Endometrial microvascular endothelial cells (primary cell): ENCODE data around the gene ARHGAP29. TPM values are rescaled to one million over a fixed set of nuclear protein-coding genes. Genes with fewer than 3 reads are reported as not detected.
"Not testable (repeated sequence)": the region's sequence is repeated elsewhere in the genome, so short reads cannot be mapped to it uniquely, and the experiment has no call there.

ENCODE experiments used
- in situ Hi-C: cut with HindIII; loops from 2 replicates; pipeline ENCODE4 v1.10.0; 2017; ENCODE audit warnings: low sequenced_read_pairs, low pct_unique_long_range_greater_than_20kb; ENCODE audit errors: inconsistent ontology term
- total RNA-seq: library from RNA; depleted of rRNA; stranded (reverse); fragments of >200 nt; gene quantifications from one replicate; pipeline ENCODE4 v1.2.3, GENCODE V29; 2015; ENCODE audit errors: inconsistent ontology term

ARHGAP29 gene
- total RNA-seq, 1 donor from 2014 or later: 139 TPM

DNA sequence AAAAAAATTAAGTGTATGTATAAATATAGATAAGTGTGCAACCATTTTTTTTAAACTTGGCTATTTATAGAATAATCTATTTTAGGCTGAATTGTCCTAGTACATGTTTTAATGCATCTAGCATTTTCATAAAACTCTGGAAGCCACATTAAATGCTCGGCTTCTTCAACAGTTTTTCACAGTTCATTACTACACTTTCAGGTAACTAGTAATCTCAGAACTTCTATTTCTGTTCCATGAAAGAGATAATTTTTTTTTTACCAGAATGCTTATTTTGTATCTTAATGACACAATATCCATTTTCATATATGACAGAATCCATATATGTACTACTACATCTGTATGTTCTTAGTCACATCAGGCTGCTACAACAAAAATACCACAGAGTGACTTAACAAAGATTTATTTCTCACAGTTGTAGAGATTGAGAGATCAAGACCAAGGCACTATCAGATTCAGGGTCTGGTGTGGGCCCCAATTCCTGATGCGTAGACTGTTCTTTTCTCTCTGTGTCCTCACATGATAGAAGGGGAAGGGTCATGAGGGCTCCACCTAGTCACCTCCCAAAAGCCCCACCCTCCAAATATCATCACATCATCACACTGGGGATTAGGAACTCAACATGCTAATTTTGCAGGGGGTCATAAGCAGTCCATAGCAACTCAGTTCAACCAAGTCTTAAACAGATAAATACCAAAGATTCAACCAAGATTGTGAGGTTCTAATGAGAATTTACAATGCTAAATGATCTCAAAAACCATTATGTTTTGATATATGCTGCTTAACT, 43.1 kb downstream of the ARHGAP29 start:
- in situ Hi-C loops: no loop called here

- in situ Hi-C loops: no loop called here
Measured at GRCh38 chr1:94193128-94193527, 44.3 kb downstream of the ARHGAP29 start.

- in situ Hi-C loops: no loop called here
Measured at GRCh38 chr1:94191216-94191615, 46.2 kb downstream of the ARHGAP29 start.

DNA sequence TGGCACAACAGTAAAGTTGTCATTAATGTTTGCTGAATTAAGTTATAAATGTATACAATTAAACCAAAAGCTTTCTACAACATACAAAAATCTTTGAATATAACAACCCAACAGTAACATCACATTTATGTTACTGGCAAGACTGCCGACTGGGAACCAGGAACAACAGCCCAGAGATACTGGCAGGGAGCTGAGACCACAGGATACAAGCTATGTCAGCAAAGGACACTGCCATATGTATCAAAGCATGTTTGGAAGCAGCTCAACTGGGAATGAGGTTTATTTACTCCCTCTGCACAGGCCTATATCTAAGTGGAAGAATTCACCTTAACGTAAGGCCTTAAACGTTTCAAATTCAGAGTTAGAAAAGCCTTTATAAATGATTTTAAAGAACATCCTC, 50.4 kb downstream of the ARHGAP29 start:
- in situ Hi-C loops: no loop called here

GRCh38 chr1:94183197-94183815, 54.1 kb downstream of the ARHGAP29 start:
- in situ Hi-C loops: no loop called here

DNA sequence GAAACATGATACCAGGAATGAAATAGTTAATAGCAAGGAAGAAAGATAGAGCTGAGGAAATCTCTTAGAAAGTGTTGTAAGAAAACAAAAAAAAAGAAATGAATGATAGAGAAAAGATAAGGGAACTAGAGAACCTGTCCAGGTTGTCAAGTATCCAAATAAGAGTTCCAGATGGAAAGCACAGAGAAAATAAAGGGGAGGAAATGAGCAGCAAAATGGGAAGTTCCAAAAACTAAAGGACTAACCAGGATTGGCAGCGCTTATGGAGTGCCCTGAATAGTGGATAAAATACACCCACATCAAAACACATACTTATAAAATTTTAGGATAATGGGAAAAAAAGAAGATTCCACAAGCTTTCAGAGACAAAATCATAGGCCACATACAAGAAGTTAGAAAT, 55.2 kb downstream of the ARHGAP29 start:
- in situ Hi-C loops: no loop called here

DNA sequence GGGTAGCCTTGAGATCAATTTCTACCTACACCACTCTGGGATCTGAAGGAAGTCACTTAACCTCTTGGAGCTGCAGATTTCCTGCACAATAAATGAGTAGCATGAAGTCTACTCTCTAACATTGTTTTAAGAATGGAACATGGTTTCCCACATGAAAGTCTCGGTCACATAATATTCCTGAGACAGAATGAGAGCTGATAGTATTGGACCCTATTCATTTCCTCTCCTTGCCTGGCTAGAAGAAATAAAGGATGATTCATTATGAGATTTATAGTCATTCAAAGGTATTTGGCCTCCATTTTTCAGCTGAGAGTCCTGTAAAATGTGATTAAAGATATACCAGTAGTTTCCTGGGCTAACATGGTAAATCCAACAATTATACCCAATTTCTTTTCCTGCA, 56.7 kb downstream of the ARHGAP29 start:
- in situ Hi-C loops: no loop called here

GRCh38 chr1:94178901-94179300, 58.5 kb downstream of the ARHGAP29 start:
- in situ Hi-C loops: no loop called here

DNA sequence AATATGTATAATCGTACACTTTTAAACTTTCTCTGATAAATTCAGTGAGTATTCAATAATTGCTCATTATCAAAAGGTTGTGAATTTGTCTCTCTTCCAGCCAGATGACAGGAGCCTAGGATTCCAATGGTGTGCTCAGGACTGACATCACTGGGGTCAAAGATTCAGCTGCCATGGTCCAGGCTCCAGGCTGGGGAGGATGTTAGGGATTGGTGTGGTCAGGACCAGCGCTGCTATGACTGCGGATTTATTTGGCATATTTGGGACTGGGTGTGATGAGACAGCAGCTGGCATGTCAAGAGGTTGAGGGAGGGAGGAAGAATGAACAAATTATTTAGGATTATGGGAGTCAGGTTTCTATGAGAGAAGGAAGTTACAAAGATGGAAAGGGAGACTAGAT, 68.3 kb downstream of the ARHGAP29 start:
- in situ Hi-C loops: no loop called here

- in situ Hi-C loops: no loop called here
Measured at GRCh38 chr1:94165843-94166242, 71.5 kb downstream of the ARHGAP29 start.

DNA sequence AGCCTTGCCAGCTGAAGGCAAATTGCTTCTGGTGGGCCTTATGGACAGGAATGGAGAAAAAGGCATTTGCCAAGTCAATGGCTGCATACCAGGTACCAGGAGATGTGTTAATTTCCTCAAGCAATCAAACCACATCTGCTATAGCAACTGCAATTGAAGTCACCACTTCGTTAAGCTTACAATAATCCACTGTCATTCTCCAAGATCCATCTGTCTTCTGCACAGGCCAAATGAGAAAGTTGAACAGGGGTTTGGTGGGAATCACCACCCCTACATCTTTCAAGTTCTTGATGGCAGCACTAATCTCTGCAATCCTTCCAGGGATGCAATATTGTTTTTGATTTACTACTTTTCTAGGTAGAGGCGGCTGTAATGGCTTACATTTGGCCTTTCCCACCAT, 72.5 kb downstream of the ARHGAP29 start:
- in situ Hi-C loops: not testable (repeated sequence)

- in situ Hi-C loops: not testable (repeated sequence)
Measured at GRCh38 chr1:94164121-94164520, 73.3 kb downstream of the ARHGAP29 start.

DNA sequence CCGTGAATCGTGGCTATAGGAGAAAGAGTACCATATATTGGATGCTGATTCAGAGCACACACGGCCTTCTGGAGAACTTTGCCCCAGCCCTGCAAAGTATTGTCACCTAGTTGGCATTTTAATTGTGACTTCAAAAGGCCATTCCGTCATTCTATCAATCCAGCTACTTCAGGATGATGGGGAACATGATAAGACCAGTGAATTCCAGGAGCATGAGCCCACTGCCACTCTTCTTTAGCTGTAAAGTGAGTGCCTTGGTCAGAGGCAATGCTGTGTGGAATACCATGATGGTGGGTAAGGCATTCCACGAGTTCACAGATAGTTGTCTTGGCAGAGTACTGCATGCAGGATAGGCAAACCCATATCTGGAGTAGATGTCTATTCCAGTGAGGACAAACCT, 74.1 kb downstream of the ARHGAP29 start:
- in situ Hi-C loops: not testable (repeated sequence)

GRCh38 chr1:94160811-94161210, 76.6 kb downstream of the ARHGAP29 start:
- in situ Hi-C loops: no loop called here

DNA sequence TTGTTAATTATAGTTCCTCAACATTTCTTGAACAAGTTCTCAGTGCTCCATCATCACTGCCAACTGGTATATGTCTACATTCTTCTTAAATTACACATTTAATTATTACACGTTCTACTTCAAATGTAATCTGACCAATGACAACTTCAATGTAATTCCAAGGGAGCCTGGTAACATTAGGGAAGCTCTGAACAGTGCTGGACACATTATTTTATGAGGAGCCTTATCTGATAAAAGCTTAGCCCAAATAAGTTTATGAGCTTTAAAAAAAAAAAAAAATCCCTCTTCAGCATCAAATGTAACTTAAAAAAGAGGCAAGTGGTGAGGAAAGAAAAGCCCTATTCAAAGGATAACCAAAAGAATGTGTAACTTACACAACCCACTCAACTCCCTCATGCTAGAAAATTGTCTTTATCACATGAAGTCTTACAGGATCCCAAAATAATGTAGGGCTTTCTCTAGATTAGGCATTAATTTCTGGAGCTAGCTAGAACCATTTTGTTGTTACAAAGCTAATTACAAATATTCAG, 81.2 kb downstream of the ARHGAP29 start:
- in situ Hi-C loops: no loop called here

DNA sequence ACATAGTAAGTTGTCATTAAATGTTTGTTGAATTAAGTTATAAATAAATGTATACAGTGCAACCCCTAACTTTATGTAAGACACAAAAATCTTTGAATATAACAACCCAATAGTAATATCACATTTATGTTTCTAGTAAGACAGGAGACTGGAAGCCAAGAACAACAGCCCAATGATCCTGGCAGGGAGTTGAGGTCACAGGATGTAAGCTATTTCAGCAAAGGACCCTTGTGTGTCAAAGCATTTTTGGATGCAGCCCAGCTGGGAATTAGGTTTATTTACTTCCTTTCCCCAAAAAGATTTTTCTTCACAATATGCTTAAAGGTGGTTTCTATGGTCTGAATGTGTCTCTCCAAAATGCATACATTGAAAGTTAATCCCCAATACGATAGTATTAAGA, 82.4 kb downstream of the ARHGAP29 start:
- in situ Hi-C loops: no loop called here

GRCh38 chr1:94153133-94153532, 84.3 kb downstream of the ARHGAP29 start:
- in situ Hi-C loops: no loop called here

- in situ Hi-C loops: not testable (repeated sequence)
Measured at GRCh38 chr1:94149166-94149565, 88.2 kb downstream of the ARHGAP29 start.

GRCh38 chr1:94146273-94146672, 91.1 kb downstream of the ARHGAP29 start:
- in situ Hi-C loops: no loop called here

GRCh38 chr1:94144836-94145235, 92.5 kb downstream of the ARHGAP29 start:
- in situ Hi-C loops: no loop called here
